Measurements from ENCODE around the gene FARP2. TPM values are rescaled to one million over a fixed set of nuclear protein-coding genes. Genes with fewer than 3 reads are reported as not detected.

The FARP2 gene
- total RNA-seq, 2 experiments from 2014 or later: 24.0 to 25.4 TPM

DNA sequence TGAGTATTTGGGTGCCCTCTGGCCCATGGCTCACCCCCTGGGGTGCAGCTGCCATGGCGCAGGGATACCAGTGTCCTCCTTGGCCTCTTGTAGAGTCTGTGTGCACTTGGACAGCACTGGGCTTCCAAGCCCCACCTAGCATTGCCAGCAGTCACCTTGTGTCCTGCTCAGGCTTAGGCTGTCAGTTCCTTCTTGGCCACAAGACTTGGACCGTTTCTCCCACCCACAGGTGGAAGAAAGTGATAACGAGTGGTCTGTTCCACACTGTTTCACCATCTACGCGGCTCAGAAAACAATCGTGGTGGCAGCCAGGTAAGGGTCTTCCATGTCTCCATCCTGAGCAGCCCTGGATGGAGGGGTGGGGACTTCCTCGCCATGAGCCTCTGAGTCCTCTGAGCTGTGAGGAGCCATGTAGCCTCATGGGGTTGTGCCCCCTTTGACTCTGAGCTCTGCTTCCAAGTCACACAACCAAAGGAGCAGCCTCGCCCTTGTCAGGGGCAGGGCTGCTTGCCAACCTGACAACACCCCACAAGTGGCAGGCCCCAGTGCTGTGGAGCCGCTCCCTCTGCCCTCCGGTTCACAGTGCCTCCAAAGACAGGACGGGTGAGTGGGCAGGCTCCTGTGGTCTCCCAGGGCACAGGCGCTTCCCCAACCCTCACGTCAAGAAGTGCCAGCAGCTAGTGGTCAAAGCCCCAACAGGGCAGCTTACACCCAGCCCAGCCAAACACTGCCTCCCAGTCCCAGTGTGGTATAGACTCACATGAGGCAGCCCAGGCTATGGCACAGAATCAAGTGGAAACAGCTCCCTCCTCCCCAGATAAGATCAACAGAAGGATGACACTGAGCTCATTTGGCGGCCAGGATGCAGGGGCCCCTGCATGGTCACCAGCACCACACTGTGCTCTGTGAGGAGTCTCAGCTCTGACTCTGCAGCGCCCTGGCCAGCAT lies 133.9 kb downstream of the FARP2 start:
- peak overlapping the region; percentile 63 for H3K27ac Mint-ChIP-seq
- ATAC-seq: no peak

DNA sequence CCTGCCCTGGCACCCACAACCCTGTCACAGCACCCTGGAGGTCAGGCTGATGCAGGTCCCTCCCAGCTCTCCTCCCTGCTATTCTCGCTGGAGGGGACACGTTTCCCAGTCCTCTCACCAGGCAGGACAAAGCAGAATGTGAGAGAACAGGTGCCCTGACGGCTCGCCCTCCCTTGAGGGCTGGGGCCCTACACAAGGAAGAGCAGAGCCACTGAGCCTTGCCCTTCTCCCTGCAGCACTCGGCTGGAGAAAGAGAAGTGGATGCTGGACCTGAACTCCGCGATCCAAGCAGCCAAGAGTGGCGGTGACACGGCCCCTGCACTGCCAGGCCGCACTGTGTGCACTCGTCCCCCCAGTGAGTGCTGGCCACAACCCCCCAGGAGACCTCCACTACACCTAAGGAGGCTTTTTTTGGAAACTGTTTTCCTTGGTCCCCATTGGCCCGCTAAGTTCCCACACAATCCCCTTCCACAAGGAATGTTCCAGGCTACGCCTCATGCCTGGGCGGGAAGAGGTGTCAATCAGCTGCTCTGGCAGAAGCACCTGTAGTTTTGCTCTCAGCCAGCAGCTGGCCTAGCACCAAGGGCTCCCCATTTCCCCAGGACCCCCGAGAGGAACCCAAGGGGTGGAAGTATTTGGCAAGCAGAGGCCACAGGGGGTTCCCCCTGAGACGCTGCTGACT lies 134.9 kb downstream of the FARP2 start:
- Mint-ChIP-seq H3K36me3 (no peaks in the 10 kb centered on the region), H3K4me3 (no peak overlapping the region), H3K27me3 (no peaks in the 10 kb centered on the region), H3K4me1 (no peaks in the 10 kb centered on the region), H3K27ac (no peak overlapping the region), H3K9me3 (ENCODE audit: low read depth) (no peaks in the 10 kb centered on the region)
- no peak for DNase-seq
- CTCF ChIA-PET: no interaction called here
- ATAC-seq: no peak

More for the DNA sequence above, 133.9 kb downstream of the FARP2 start:
- H3K4me3 Mint-ChIP-seq: no peak overlapping the region
- CTCF ChIA-PET: no interaction called here
- DNase-seq: no peak
- no peaks in the 10 kb centered on the region for H3K36me3 Mint-ChIP-seq
- H3K27me3 Mint-ChIP-seq: no peaks in the 10 kb centered on the region
- no peaks in the 10 kb centered on the region for H3K4me1 Mint-ChIP-seq
- H3K9me3 Mint-ChIP-seq (ENCODE audit: low read depth): no peaks in the 10 kb centered on the region

DNA sequence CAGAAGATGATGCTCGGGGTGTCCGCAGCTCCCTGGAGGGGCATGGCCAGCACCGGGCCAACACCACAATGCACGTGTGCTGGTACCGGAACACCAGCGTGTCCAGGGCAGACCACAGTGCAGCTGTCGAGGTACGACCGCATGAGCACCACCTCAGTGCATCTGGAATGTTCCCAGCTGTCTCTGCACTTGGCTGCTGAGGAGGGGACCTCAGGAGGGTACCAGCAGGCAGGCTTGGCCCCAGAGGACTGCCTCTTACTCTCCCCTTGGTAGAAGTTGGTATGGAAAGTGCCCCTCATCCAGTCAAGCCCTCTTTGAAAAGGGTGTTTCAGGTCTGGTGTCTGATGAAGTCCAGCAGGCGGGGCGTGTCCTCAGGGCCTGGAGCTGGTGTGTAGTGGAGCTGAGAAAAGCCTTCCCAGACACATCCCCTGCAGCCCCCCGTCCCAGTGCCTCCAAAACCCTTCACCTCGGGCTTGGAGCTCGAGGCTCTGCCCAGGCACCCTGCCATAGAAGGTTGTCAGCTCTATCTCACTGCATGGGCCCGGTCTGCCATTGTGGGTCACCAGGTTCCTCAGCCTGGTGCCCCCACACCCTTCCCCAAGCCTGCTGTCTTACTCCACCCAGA lies 135.6 kb downstream of the FARP2 start:
- no peaks in the 10 kb centered on the region for H3K9me3 Mint-ChIP-seq (ENCODE audit: low read depth)
- H3K4me3 Mint-ChIP-seq: no peak overlapping the region
- ATAC-seq: no peak
- DNase-seq: no peak
- H3K27me3 Mint-ChIP-seq: no peaks in the 10 kb centered on the region
- H3K36me3 Mint-ChIP-seq: no peaks in the 10 kb centered on the region
- no peak overlapping the region for H3K27ac Mint-ChIP-seq
- no peaks in the 10 kb centered on the region for H3K4me1 Mint-ChIP-seq
- CTCF ChIA-PET: no interaction called here

DNA sequence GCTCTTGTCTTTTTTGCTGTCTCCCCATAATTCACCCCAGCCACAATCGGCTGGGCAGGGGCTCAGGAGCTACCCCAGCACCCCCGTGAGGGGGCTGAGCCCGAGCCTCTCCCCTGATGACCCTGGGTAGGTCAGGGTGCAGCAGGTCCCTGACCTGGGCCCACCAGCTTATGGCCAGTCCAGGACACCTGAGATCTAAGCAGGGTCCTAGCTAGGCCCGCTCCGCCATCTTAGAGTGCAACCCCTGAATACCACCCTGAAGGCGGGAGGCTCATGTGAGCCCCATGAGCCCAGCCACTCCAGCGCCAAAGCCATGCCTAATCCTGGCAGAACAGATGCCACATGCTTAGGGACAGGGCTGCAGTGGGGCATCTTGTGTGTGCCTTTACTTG lies 136.1 kb downstream of the FARP2 start:
- ATAC-seq (no peak), DNase-seq (no peak)
- H3K27me3 Mint-ChIP-seq: no peaks in the 10 kb centered on the region
- CTCF ChIA-PET: no interaction called here
- H3K4me1 Mint-ChIP-seq: no peaks in the 10 kb centered on the region
- no peak overlapping the region for H3K4me3 Mint-ChIP-seq
- H3K9me3 Mint-ChIP-seq (ENCODE audit: low read depth): no peaks in the 10 kb centered on the region
- H3K27ac Mint-ChIP-seq: no peak overlapping the region
- no peaks in the 10 kb centered on the region for H3K36me3 Mint-ChIP-seq

DNA sequence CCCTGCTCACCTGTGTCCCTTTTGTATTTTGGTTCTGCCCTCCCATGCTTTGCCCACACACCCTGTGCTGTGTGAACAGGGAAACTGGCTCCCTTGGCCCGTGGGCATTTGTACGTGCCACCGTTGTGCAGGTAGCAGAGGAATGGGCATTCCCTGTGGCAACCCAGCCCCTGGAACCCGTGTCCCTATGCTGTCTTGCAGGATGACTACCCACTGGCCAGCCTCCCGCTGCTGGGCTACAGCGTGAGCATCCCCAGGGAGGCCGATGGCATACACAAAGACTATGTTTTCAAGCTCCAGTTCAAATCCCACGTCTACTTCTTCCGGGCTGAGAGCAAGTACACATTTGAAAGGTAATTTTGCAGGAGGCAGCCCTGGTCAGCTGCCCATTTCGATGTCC lies 137.0 kb downstream of the FARP2 start:
- Mint-ChIP-seq H3K9me3 (ENCODE audit: low read depth) (no peaks in the 10 kb centered on the region), H3K27me3 (no peaks in the 10 kb centered on the region), H3K4me3 (no peak overlapping the region), H3K36me3 (no peaks in the 10 kb centered on the region), H3K4me1 (no peaks in the 10 kb centered on the region), H3K27ac (no peak overlapping the region)
- no peak for DNase-seq
- CTCF ChIA-PET: no interaction called here
- no peak for ATAC-seq

DNA sequence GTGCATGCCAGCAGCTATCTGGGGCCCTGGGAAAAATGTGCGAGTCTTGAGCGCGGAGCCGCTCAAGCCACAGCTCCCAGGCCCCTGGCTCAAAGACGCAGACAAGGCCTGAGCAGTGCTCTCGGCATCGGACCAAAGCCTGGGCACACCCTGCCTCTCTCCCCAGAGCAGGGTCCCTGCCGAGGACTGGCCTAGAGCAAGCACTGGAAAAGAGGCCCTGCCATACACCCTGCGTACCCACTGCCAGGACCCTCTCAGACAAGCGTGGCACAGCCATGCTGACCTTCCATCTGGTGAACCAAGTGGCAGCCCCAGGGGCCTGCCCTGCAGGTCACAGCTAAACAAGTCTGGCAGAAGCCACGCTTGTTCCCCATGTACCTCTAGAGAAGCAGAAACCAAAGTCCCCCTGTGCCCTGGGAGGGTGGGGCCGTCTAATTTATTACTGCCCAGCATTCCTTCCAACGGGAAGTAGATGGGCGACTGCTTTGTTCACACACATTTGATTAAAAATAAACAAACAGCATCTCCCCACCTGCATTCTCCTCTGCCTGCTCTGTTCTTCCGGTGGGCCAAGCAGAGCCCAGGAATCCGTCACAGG lies 138.3 kb downstream of the FARP2 start:
- no peaks in the 10 kb centered on the region for H3K36me3 Mint-ChIP-seq
- no peak overlapping the region for H3K27ac Mint-ChIP-seq
- H3K4me3 Mint-ChIP-seq: no peak overlapping the region

DNA sequence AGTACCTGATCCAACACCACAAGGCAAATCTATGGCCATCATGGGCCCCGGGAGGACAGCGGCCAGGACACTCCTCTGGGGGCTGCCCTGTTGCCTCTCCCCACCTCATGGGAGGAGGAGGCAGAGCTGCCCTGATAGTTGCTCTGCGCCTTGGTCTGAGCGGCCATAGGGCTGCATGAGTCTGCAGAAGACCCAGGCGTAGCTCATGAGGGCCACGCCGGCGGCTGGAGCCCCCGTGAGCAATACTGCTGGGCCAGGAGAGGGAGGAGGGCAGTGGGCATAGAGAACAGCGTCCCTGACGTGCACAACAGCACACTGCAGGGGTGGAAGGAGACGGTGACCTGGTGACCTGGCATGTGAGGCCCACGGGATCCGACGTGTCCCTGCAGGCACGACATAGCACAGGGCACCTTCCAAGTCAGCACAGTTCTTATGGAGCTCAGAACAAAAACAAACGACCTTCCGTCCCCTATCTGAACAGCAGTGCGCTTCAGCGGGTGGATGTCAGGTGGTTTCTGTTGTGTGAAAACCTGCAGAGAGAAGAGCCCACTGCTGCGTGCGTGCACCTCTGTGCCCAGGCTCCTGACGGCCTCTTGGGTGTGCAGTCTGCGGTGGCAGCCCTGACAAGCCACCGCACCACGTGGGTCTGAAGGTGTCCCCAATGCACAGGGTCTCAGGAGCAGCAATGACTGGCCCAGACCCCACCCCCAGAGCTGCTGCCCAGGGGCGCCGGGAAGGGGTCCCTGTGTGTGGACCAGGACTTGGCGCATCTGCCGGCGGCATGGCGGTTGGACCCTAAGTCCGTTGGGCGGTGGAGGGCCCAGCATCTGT lies 139.3 kb downstream of the FARP2 start:
- H3K4me1 Mint-ChIP-seq: no peaks in the 10 kb centered on the region
- CTCF ChIA-PET: no interaction called here
- DNase-seq: no peak
- no peaks in the 10 kb centered on the region for H3K27me3 Mint-ChIP-seq
- no peak overlapping the region for H3K4me3 Mint-ChIP-seq
- ATAC-seq: no peak
- no peaks in the 10 kb centered on the region for H3K9me3 Mint-ChIP-seq (ENCODE audit: low read depth)
- no peak overlapping the region for H3K27ac Mint-ChIP-seq
- no peaks in the 10 kb centered on the region for H3K36me3 Mint-ChIP-seq

More for the DNA sequence above, 138.3 kb downstream of the FARP2 start:
- CTCF ChIA-PET: no interaction called here
- no peaks in the 10 kb centered on the region for H3K4me1 Mint-ChIP-seq
- DNase-seq (no peak), ATAC-seq (no peak)
- H3K27me3 Mint-ChIP-seq: no peaks in the 10 kb centered on the region
- no peaks in the 10 kb centered on the region for H3K9me3 Mint-ChIP-seq (ENCODE audit: low read depth)

DNA sequence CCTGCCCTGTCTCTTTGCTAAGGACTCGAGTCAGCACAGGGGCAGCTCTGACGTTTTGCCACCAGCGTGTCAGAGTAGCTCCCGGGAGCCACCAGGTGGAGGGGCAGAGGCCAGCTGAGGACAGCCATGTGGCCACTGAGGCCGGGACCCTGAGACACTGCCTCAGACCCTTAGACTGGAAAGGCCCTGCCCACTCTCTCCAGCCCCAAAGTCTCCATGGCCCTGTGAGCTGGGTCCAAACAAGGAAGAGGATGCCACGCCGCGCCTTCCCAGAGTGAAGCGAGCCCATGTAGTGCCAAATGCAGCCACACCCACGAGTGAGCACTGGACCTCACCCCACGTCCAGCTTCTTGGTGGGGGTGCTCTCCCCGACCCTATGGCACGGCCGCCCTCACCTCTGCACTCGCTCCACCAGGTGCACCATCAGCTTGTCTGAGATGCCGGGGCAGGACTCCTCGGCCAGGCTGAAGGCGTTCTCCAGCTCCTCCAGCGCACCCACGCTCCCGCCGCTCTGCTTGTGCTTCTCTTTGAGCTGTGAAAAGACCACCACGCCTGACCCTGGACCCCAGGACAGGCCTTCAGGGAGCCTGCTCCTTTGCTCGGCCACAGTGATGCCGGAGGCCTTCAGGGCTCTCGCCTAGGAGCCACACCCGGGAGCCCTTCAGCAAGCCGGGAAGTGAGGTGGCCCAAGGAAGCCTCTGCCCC lies 140.1 kb downstream of the FARP2 start:
- CTCF ChIA-PET: no interaction called here
- no peak overlapping the region for H3K27ac Mint-ChIP-seq
- ATAC-seq (no peak), DNase-seq (no peak)
- H3K9me3 Mint-ChIP-seq (ENCODE audit: low read depth): no peaks in the 10 kb centered on the region
- H3K4me1 Mint-ChIP-seq: no peaks in the 10 kb centered on the region
- H3K27me3 Mint-ChIP-seq: no peaks in the 10 kb centered on the region
- no peaks in the 10 kb centered on the region for H3K36me3 Mint-ChIP-seq
- no peak overlapping the region for H3K4me3 Mint-ChIP-seq

DNA sequence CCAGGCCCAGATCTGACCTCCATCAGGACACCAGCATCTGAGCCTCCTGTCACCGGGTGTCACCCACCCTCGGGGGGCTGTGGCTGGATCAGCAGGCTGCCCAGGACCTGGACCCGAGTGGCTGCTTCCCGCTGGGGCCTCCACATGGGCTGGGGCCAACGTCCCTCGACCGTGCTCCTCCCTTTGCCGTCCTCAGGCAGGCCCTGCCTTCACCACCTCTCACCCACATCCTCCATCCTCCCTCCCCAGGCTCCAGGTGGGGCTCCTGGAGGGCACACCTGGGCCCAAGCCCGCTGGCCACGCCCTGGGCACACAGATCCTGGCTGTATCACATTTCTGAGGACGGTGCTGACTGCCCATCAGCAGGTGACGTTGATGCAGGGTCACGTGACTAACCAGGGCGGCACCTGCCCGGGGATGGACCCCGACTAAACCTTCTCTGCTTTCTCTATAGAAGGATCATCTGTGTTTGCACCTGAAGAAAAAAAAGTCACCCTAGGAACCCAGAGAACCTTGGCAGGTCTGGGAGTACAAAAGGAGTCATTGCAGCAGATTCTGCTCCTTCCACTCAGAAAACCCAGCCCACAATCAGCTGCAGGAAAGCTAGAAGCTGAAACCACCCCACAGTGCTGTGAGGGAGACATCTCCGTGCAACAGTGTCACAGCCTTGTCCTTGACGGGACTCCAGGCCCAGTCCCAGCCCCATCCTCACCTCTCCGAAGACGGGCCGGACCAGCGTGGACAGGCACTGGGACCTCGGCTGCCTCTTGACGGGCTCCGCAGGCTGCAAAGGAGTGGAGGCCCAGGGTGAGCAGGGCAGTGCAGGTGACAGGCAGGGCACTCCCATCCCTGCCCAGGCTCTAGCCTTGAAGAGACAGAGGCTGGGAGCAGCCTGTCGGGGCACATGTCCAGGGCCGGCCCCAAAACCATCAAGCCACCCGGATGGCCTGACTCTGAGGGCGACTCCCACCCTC lies 141.1 kb downstream of the FARP2 start:
- DNase-seq (no peak), ATAC-seq (no peak)
- CTCF ChIA-PET: no interaction called here
- H3K9me3 Mint-ChIP-seq (ENCODE audit: low read depth): no peaks in the 10 kb centered on the region
- H3K36me3 Mint-ChIP-seq: no peaks in the 10 kb centered on the region
- H3K4me1 Mint-ChIP-seq: no peaks in the 10 kb centered on the region
- no peaks in the 10 kb centered on the region for H3K27me3 Mint-ChIP-seq
- no peak overlapping the region for H3K27ac Mint-ChIP-seq
- H3K4me3 Mint-ChIP-seq: no peak overlapping the region

DNA sequence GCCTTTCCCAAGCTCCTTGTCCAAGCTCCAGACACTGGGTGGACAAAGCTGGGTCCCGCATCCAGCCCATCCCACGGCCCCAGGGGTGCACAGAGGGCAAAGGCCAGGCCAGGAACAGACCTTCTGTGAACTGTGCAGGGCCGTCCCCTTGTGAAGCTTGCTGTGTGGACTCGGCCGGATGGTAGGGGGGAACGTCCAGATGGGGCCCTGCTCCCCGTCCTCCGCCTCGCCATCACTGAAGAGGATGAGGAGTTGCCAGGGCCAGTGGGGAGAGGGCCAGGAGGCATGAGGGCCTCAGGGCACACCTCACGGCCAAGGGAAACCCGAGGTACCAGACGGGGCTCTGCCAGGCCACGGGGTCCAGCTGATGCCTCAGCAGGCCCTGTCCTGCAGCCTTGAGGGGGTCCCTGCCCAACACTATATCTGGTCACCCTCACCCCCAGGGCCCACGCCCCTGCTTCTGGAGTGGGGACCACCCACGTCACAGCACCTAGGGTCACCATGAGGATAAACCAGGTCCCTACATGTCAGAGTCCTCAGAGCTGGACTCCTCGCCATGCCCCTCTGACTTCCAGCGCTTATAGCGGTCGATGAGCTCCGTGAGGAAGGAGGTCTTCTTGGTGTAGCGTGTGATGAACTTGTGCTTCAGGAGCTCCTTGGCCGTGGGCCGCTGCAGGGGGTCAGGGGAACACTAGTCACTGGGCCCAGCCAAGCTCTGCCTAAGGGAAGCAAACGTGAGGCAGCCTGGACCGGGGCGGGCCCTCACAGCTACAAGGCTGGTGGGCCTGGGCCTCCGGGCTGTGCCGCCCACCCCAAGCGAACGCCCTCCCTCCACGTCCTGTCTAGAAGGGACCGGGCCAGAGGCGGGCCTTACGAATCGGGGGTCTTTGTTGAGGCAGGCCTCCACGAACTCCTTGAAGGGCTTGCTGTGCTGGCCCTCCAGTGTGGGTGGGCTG lies 142.3 kb downstream of the FARP2 start:
- H3K27ac Mint-ChIP-seq: no peak overlapping the region
- DNase-seq (no peak), ATAC-seq (no peak)
- no peaks in the 10 kb centered on the region for H3K4me1 Mint-ChIP-seq
- no peaks in the 10 kb centered on the region for H3K9me3 Mint-ChIP-seq (ENCODE audit: low read depth)
- H3K27me3 Mint-ChIP-seq: no peaks in the 10 kb centered on the region
- H3K36me3 Mint-ChIP-seq: no peaks in the 10 kb centered on the region
- no peak overlapping the region for H3K4me3 Mint-ChIP-seq
- CTCF ChIA-PET: no interaction called here
